HG02840 (cell line): Measurements from ENCODE around the gene GALK2.
"Not testable (repeated sequence)": the region's sequence is repeated elsewhere in the genome, so short reads cannot be mapped to it uniquely, and the experiment has no call there.

Experiments
- ATAC-seq: cut with Tn5 transposase; IDR thresholded peaks from one replicate; pipeline ENCODE4 v1.9.1; 2021; ENCODE audit warnings: mild to moderate bottlenecking, moderate library complexity, moderate number of reproducible peaks; ENCODE audit not compliant: unreplicated experiment, low FRiP score

GALK2 gene

DNA sequence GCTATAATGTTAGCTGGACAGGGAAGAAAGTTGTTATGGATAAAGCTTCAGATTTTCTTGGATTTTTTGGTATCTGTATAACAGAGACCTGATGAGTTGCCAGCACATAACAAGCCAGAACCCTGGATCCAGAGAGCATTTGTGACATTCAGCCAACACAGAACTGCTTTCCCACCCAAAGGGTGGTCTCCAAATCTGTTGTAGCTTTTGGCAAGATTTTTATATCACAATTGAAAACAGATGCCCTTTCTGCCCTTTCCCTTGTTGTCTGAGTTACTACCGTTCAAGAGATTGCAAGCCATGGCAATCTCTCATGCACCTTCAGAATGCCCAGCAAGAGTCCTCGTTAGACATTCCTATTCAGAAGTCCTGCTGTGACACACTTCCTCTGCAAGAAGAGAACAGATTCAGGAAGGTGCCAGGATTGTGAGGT, 145.4 kb downstream of the GALK2 start:
- no peak for ATAC-seq

DNA sequence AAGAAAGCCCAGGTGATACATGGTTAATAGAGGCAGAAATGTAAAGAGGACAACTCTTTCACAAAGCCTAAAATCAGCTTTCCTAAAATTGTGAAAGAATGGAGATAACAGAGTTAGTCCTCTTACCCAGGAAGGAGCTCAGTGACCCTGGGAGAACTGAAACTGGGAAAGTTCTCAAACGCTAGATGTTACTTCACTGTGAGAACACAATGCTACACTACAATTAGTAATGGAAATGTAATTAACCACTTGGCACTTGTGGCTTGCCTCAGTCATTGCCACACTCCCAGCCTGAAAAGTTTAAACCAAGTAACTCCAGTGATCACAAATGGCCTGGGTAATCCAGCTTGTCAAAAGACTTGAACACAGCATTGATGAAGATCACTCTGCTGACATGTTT, 150.3 kb downstream of the GALK2 start:
- no peak for ATAC-seq

DNA sequence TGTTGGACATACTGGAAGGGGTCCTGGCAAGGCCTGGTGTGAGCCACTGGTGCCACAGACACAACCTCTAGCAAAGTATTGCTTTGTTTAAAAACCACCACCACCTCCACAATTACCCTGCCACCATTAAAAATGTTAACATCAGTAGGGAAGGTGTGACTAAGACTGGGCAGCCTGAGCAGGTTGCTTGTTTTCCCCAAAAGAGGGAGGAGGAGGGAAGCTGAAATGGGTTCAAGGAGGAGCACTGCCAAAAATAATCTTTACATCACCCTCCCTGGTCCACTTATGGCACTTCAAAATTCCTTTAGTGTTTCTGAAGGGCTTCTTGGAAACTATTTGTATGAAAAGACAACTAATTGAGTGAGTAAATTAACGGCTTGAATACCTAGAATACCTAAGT, 153.2 kb downstream of the GALK2 start:
- no peak for ATAC-seq

DNA sequence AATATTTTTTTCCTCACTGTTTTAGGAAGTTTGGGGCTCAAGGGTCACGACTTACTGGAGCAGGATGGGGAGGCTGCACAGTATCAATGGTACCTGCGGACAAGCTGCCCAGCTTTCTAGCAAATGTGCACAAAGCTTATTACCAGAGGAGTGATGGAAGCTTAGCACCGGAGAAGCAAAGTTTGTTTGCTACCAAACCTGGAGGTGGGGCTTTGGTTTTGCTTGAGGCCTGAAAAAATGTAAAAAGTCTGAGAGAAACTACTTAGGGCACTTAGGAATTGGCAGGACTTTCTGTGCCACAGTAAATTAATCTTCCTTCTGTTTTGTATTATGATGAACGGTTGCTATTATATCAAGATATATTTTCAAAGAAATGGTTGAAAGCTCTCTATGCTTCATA, 157.9 kb downstream of the GALK2 start:
- no peak for ATAC-seq

DNA sequence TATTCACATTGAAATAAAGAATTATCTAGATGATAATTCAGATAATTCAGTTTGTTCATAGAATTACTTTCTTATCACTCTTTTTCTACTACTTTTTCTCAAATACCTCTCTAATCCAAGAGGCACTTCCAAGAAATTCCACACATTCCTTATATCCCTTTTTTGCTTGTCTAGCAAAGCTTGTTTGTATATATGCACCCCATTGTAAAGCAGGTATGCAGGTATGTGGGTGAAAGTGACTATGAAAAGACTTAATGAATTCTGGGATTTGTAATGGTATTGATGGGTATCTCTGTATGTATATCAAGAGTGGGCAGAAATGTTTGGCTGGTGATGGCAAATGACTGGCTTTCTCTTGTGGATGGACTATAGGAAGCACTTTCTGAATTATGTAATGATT, 158.9 kb downstream of the GALK2 start:
- no peak for ATAC-seq

DNA sequence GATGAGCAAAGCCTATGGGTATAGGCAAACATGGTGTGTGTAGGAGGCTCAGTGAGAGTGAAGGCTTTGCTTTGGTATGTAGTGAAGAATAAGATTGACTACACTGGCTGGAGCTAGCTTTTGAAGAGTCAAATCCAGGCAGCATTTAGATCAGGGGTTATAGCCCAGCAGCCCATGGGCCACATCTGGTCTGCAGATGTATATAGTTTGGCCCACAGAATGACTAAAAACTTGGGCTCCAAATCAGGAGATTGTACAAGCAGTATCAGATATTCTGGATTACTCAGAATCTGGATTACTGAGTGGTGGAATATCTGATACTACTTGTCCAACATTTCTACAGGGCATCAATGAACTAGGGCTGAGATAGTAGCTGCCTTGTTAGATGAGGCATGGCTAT, 160.1 kb downstream of the GALK2 start:
- ATAC-seq = no peak

DNA sequence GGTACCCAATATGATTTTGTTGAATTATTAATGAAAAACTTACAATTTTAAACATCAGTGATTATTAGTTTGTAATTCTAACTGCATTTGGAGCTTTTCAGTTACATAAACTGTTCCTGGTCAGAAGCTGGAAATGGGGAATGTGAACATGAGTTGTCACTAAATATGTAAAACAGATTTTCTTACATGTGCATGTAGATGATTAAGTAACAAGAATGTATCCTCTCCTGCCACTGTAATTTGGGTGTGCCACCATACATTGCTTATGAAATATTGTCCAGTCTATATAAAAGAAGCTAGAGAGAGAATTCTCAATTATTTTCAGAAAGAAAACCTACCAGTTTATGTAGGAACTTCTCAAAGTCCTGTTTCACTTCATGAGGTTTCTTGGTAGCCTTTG, 161.4 kb downstream of the GALK2 start:
- ATAC-seq = no peak

DNA sequence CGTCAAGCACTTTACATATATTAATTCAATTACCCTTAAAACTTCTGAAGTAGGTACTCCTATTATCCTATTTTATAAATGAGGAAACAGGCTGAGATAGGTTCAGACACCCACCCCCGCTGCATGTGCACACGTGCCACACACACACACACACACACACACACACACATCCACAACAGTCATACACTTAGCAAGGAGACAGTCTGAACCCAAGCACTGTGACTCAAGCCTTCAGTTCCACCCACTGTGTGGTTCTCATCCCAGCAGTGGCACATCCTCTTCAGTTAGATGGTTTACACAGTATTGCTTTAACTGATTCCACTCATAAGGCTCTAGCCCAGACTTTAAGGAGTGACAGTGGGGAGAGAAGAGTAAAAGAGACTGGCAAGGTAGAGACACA, 161.9 kb downstream of the GALK2 start:
- no peak for ATAC-seq

DNA sequence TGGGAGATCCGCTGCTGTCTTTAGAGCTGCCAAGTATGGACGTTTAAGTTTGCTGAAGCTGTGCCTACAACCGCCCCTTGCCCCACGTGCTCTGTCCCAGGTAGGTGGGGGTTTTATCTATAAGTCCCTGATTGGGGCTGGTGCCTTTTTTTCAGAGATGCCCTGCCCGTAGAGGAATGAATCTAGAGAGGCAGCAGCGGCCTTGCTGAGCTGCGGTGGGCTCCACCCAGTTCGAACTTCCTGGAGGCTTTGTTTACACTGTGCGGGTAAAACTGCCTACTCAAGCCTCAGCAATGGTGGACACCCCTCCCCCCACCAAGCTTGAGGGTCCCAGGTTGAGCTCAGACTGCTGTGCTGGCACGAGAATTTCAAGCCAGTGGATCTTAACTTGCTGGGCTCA, 169.6 kb downstream of the GALK2 start:
- ATAC-seq = no peak

DNA sequence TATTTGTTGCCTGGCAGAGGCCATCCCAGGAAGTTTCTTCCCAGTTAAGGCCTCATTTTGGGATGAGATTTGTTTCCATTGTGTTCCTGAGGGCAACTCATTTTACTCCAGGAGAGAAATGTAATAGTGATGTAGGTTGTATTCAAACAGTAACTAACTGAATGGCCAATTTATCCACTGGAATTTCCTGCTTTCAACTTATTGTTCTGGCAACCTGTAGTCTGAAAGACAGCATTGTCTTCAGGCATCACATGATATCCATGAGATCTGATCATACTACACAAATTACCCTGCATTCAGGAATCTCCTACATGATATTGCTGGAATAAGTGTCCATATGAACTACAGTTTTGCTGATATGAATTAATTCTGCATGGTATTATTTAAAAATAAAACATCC, 173.5 kb downstream of the GALK2 start:
- no peak for ATAC-seq

DNA sequence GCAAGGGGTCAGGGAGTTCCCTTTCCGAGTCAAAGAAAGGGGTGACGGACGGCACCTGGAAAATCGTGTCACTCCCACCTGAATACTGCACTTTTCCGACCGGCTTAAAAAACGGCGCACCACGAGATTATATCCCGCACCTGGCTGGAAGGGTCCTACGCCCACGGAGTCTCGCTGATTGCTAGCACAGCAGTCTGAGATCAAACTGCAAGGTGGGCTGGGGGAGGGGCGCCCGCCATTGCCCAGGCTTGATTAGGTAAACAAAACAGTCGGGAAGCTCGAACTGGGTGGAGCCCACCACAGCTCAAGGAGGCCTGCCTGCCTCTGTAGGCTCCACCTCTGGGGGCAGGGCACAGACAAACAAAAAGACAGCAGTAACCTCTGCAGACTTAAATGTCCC, 184.4 kb downstream of the GALK2 start:
- ATAC-seq = not testable (repeated sequence)

DNA sequence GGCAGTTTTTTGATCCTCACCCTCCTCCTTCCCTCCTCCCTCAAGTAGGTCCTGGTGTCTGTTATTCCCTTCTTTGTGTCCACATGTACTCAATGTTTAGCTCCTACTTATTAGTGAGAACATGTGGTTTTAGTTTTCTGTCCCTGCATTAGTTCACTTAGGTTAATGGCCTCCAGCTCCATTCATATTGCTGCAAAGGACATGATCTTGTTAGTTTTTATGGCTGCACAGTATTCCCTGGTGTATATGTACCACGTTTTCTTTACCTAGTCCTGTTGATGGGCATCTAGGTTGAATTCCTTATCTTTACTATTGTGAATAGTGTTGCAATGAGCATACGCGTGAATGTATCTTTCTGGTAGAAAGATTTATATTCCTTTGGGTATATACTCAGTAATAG, 191.3 kb downstream of the GALK2 start:
- ATAC-seq = no peak

DNA sequence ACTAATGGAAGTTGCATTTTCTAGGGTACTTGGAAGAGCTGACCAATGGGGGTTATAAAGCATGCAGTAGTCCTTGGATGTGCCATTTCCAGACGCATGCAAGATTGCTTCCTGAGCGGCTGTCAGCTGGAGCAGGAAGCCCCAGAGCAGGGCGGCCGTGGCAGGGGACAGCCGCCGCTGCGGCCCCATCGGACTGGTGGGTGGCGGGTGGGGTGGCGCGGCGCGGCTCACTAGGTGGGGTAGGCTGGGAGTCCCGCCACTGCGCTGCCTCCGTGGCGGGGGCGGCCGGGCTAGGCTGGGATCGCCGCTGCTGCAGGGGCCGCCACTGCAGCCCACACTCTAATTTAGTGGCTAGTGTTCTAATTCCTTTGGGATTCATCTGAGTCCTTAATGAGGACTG, 196.4 kb downstream of the GALK2 start:
- no peak for ATAC-seq

DNA sequence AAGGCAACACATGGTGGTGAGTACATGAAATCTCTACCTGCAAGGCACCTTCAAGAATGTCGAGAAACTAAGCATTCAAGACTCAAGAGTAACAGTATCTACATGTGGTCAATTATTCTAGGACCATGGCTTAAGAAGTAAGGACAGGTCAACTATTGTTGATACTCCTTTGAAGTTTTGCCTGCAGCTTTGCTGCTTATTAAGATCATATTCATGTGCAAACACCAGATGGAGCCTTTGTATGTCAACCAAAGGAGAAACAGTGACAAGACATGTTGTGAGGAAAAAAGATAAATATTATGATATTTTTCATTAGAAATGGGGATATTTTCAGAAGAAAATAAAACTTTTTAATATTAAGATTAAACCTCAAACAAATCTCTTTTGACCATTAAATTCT, 200.7 kb downstream of the GALK2 start:
- ATAC-seq = no peak

DNA sequence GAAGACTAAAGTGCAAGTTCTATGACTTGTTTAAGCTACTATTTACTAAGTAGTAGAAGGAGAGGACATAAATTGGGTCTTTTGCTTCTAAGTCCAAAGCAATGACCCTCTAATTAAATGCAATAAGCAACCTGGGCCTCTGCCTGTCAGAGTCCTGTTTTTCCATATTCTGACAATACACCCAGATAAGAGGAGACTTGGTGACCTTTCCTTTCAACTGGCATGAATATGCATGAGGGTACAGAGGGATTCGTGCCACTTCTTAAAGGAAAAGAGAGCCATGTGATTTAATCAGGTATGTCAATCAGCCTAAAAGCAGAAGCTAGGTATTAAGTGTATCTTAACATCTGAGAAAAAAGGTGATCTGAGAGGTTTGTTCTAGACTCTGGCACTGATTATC, 202.3 kb downstream of the GALK2 start:
- no peak for ATAC-seq

DNA sequence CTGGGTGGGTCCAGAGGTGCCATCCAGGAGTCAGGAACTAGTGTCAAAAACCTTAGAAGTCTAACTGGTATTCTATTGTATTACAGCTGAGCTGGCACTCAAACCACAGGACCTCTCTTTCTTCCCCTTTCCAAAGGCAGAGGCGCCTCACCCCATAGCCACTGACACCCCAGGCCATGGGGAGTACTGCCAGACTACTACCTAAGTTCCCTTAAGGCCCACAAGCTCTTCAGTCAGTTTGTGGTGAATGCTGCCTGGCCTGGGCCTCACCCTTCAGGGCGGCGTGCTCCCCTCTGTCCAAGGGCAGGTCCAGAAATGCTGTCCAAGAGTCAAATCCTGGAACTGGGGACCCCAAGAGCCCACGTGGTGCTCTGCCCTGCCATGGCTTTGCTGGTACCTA, 209.9 kb downstream of the GALK2 start:
- ATAC-seq = no peak

DNA sequence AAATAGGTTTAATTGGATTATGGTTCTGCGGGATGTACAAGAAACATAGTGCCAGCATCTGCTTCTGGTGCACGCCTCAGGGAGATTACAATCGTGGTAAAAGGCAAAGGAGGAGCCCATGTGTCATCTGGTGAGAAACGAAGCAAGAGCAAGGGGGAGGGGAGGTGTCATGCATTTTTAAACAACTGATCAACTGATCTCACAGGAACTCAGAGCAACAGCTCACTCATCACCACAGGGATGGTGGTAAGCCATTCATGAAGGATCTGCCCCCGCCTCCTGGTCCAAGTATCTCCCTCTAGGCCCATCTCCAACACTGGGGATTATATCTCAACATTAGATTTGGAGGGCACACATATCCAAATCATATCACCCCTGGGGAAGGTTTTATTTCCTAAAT, 210.9 kb downstream of the GALK2 start:
- ATAC-seq = no peak
